Inflammatory macrophage (primary cell): ENCODE data around the gene PRTN3.
"Not testable (repeated sequence)": the region's sequence is repeated elsewhere in the genome, so short reads cannot be mapped to it uniquely, and the experiment has no call there.

Experiments used
- DNase-seq, 2 donors: peaks; one replicate each; pipeline ENCODE4 v3.0.0-alpha.2; 2020 to 2022

Gene PRTN3

GRCh38 chr19:815775-816499 lies 24.9 kb upstream of the PRTN3 start:
- DNase-seq = no peak

- DNase-seq = no peak
These were observed 24.3 kb upstream of the PRTN3 start for GRCh38 chr19:816500-816857.

GRCh38 chr19:820212-820611 lies 20.6 kb upstream of the PRTN3 start:
- DNase-seq = not testable (repeated sequence)

- DNase-seq = no peak
These were observed 19.5 kb upstream of the PRTN3 start for GRCh38 chr19:821231-821824.

- DNase-seq = no peak
These were observed 18.8 kb upstream of the PRTN3 start, which contains the start of gene PLPPR3 for GRCh38 chr19:821825-822503. Gene PLPPR3, minus strand, starts transcription at chr19:821955. Its CDS starts 396 bp downstream, at chr19:821559.

GRCh38 chr19:823565-824121 lies 17.2 kb upstream of the PRTN3 start:
- peak; percentile 38 to 47 for DNase-seq

- DNase-seq = peak; percentile 73 to 85
These were observed 15.9 kb upstream of the PRTN3 start for GRCh38 chr19:824885-825284.

GRCh38 chr19:825897-826644 lies 14.7 kb upstream of the PRTN3 start:
- DNase-seq = peak in 1 of 2 donors; percentile 42

GRCh38 chr19:827314-827709 lies 13.5 kb upstream of the PRTN3 start:
- no peak for DNase-seq

- peak; percentile 80 to 84 for DNase-seq
These were observed 13.0 kb upstream of the PRTN3 start, which contains the start of gene AZU1 for GRCh38 chr19:827710-828321. Gene AZU1, plus strand, starts transcription at chr19:827837. Its CDS starts 10 bp downstream, at chr19:827847.

- DNase-seq = no peak
These were observed 11.6 kb upstream of the PRTN3 start for GRCh38 chr19:829129-829758.

GRCh38 chr19:831407-832369 lies 9.1 kb upstream of the PRTN3 start:
- DNase-seq = no peak

- DNase-seq = no peak
These were observed 6.6 kb upstream of the PRTN3 start for GRCh38 chr19:834216-834615.

GRCh38 chr19:835210-835810 lies 5.5 kb upstream of the PRTN3 start:
- no peak for DNase-seq

GRCh38 chr19:842802-843179 lies 2.0 kb downstream of the PRTN3 start:
- DNase-seq = not testable (repeated sequence)

GRCh38 chr19:843180-843835 lies 2.5 kb downstream of the PRTN3 start:
- DNase-seq = peak in 1 of 2 donors; percentile 49

GRCh38 chr19:843836-844545 lies 3.2 kb downstream of the PRTN3 start:
- DNase-seq = no peak

GRCh38 chr19:844546-844971 lies 3.8 kb downstream of the PRTN3 start:
- DNase-seq = no peak
